HepG2 (cell line): ENCODE measurements around the gene SP5. TPM values are rescaled to one million over a fixed set of nuclear protein-coding genes. Genes with fewer than 3 reads are reported as not detected.
A peak's percentile ranks its signal among the peaks of the same experiment; 100 is the strongest.

Source experiments
- FOXK2 ChIP-seq: fragments of 450-650 bp; IDR thresholded peaks from 2 replicates; pipeline ENCODE4 v1.6.1; 2016
- HNF4G ChIP-seq, 2 experiments: sonication (generic) in 1 of 2; formaldehyde crosslinking in 1 of 2; IDR thresholded peaks; 2 replicates each; pipeline versions ENCODE4 v1.4.0 to v1.6.1; 2011 to 2020; ENCODE audit warnings: borderline replicate concordance in 2 of 2, low read depth in 2 of 2, mild to moderate bottlenecking in 2 of 2, low read length in 1 of 2, missing genetic modification reagents in 1 of 2, moderate library complexity in 1 of 2
- JDP2 ChIP-seq: sonication (generic); formaldehyde crosslinking; IDR thresholded peaks from 2 replicates; pipeline ENCODE4 v1.8.1; 2022; ENCODE audit warnings: missing genetic modification reagents, borderline replicate concordance
- RFXANK ChIP-seq: IDR thresholded peaks from 2 replicates; pipeline ENCODE4 v1.6.1; 2016
- TGIF2 ChIP-seq: IDR thresholded peaks from 2 replicates; pipeline ENCODE4 v1.6.1; 2016; ENCODE audit warnings: control low read depth, missing compliant biosample characterization
- YY1 ChIP-seq: IDR thresholded peaks from 2 replicates; pipeline ENCODE4 v1.6.1; 2011; ENCODE audit warnings: low read length, low read depth, moderate library complexity, mild to moderate bottlenecking; ENCODE audit not compliant: insufficient read depth, insufficient replicate concordance
- ZBTB40 ChIP-seq, 2 experiments: fragments of 450-650 bp in 1 of 2; sonication (generic) in 1 of 2; formaldehyde crosslinking in 1 of 2; IDR thresholded peaks; 2 replicates each; pipeline versions ENCODE4 v1.6.1 to v1.8.0; 2016 to 2022; ENCODE audit warnings: antibody characterized with exemption in 1 of 2, mild to moderate bottlenecking in 1 of 2, missing genetic modification reagents in 1 of 2
- ZMAT5 ChIP-seq: sonication (generic); formaldehyde crosslinking; IDR thresholded peaks from 2 replicates; pipeline ENCODE4 v1.5.0; 2020; ENCODE audit warnings: mild to moderate bottlenecking, low read depth, missing genetic modification reagents, borderline replicate concordance
- ZNF557 ChIP-seq: sonication (generic); formaldehyde crosslinking; IDR thresholded peaks from 2 replicates; pipeline ENCODE4 v1.4.0; 2020; ENCODE audit warnings: missing genetic modification reagents
- ZNF563 ChIP-seq: sonication (generic); formaldehyde crosslinking; IDR thresholded peaks from 2 replicates; pipeline ENCODE4 v1.8.0; 2022; ENCODE audit warnings: mild to moderate bottlenecking, moderate library complexity, missing genetic modification reagents
- polyA plus RNA-seq, 8 experiments: library from polyadenylated mRNA; depleted of rRNA in 3 of 8; stranded (reverse) in 7 of 8; unstranded in 1 of 8; fragments of >200 nt; fragmentation: Illumina TruSeq in 4 of 8; extraction: Trizol in 4 of 8; gene quantifications; 2 replicates each; pipeline versions ENCODE4 v1.2.1 to v1.2.3, GENCODE V29; 2011 to 2016; ENCODE audit warnings: low read depth in 4 of 8, missing spikeins in 1 of 8, mixed read lengths in 1 of 8; ENCODE audit not compliant: insufficient read depth in 1 of 8
- total RNA-seq, 5 experiments: library from RNA; depleted of rRNA; stranded (reverse); fragments of >200 nt; fragmentation: Illumina TruSeq; extraction: Trizol; gene quantifications; 2 replicates each; pipeline ENCODE4 v1.2.3, GENCODE V29; 2016; ENCODE audit warnings: low read depth in 1 of 5
- TF ChIP-seq, protein P1 (sequence below): sonication (generic); formaldehyde crosslinking; IDR thresholded peaks from 2 replicates; pipeline ENCODE4 v1.5.0; 2020; ENCODE audit warnings: mild to moderate bottlenecking, missing genetic modification reagents

Gene SP5
- total and polyA plus RNA-seq, 2 of the 13 experiments (the other 11 are each of a cell fraction or from before 2014, with no cell fraction given) = 50.8 to 119 TPM

DNA sequence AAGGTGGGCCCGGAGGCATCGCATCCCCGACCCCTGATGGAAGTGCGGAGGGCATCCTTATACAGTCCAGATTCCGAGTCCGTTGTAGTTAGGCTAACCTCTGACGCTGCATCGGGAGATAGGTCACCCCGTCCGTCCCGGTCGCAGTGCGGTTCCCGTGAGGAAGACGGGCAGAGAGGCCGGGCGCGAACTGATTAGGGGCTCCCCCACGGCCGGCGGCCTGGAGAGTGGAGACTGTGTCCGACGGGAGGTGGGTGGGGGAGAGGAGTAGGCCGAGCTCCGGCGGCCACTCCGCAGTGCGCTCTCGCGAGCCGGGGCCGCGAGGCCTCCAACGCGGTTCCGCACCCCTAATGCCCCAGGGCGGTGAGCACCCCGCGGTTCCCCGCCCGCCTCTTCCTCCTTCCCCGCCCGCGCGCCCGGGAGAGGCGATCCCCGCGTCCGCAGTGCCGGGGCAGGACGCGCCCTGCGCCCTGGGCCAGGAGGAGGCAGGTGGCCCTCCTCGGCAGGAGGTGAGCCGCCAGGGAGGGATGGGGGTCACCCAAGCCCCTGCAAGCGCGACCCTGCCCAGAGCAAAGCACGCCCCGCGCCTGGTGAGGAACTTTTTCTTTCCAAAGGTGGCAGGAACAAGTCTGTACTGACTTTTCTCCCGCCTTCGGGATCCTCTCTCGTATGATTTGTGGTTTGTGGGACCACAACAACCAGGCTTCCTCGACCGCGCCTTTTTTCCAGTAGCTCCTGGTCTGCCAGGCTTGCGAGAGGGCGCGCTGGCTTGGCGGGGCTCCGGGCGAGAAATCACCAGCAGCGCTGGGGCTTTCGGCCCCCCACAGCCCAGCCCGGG is 1.4 kb upstream of the SP5 start (continued):
- TF ChIP-seq ZNF563 (CRISPR knock-in tag) (no peak; the same call in 1 of the 2 replicates), ZBTB40 (IDR thresholded peaks at IDR 0.05) (no peak), ZBTB40 (CRISPR knock-in tag; IDR thresholded peaks at IDR 0.05) (no peak; the same call in none of the 2 replicates), ZNF557 (CRISPR knock-in tag) (no peak), HNF4G (IDR thresholded peaks at IDR 0.05; ENCODE audit: borderline replicate concordance, low read depth, low read length) (no peak), HNF4G (CRISPR knock-in tag; IDR thresholded peaks at IDR 0.05; ENCODE audit: borderline replicate concordance, low read depth) (no peak), ZMAT5 (CRISPR knock-in tag) (no peak), JDP2 (CRISPR knock-in tag) (no peak), FOXK2 (no peak), TGIF2 (CRISPR knock-in tag) (no peak), YY1 (peak; percentile 10), RFXANK (CRISPR knock-in tag) (no peak)
- TF ChIP-seq, protein P1, sequence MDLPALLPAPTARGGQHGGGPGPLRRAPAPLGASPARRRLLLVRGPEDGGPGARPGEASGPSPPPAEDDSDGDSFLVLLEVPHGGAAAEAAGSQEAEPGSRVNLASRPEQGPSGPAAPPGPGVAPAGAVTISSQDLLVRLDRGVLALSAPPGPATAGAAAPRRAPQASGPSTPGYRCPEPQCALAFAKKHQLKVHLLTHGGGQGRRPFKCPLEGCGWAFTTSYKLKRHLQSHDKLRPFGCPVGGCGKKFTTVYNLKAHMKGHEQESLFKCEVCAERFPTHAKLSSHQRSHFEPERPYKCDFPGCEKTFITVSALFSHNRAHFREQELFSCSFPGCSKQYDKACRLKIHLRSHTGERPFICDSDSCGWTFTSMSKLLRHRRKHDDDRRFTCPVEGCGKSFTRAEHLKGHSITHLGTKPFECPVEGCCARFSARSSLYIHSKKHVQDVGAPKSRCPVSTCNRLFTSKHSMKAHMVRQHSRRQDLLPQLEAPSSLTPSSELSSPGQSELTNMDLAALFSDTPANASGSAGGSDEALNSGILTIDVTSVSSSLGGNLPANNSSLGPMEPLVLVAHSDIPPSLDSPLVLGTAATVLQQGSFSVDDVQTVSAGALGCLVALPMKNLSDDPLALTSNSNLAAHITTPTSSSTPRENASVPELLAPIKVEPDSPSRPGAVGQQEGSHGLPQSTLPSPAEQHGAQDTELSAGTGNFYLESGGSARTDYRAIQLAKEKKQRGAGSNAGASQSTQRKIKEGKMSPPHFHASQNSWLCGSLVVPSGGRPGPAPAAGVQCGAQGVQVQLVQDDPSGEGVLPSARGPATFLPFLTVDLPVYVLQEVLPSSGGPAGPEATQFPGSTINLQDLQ = no peak
